ENCODE results near the gene ARHGAP15. TPM values are rescaled to one million over a fixed set of nuclear protein-coding genes. Genes with fewer than 3 reads are reported as not detected.

Gene ARHGAP15
- total and polyA plus RNA-seq, 4 donors, result 3.8 to 17.9 (median 13.2) TPM

DNA sequence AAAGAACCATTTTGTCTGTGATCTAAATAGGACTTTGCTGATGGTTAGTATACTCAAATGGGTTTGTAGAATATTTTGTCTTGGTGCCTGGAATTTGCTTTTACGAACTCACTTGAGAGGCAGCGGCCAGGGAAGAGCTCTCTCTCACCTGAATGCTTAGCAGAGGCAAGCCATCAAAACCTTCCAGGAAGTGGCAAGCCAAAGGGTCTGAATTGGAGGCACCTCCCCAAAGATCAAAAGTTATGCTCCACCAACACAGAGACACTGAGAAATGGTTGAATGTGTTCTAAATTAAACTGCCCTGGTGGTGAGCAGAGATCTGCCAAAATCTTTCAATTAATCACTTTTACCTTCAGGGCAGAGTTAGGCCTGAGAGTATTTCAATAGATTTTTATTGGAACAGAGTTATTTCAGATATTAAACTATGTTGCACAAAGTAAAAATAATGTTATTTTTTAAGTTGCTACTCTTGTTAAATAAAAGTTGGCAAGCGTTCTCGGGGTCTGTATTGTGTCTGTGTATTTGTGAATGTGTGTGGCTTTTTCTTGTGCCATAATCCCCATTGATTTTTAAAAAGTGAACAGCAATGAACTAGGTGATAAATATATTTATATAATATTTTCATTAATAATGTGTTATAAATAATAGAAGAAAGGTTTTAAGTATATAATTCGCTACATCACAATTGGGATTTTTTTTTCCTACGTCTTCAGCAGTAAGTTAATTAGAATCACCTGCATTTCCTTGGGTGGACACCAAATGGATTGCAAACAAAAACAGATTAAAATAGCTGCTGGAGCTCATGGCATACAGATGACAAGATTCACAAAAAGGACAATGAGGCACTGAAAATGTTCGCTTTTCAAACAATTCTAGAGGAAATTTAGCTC, 416.1 kb downstream of the ARHGAP15 start:
- no peak for DNase-seq (ENCODE audit: low spot score)
- TF ChIP-seq, protein P1, sequence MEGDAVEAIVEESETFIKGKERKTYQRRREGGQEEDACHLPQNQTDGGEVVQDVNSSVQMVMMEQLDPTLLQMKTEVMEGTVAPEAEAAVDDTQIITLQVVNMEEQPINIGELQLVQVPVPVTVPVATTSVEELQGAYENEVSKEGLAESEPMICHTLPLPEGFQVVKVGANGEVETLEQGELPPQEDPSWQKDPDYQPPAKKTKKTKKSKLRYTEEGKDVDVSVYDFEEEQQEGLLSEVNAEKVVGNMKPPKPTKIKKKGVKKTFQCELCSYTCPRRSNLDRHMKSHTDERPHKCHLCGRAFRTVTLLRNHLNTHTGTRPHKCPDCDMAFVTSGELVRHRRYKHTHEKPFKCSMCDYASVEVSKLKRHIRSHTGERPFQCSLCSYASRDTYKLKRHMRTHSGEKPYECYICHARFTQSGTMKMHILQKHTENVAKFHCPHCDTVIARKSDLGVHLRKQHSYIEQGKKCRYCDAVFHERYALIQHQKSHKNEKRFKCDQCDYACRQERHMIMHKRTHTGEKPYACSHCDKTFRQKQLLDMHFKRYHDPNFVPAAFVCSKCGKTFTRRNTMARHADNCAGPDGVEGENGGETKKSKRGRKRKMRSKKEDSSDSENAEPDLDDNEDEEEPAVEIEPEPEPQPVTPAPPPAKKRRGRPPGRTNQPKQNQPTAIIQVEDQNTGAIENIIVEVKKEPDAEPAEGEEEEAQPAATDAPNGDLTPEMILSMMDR (IDR thresholded peaks at IDR 0.05; ENCODE audit: low read depth, low read length, missing input control), result no peak
- TF ChIP-seq RAD21 (IDR thresholded peaks at IDR 0.05) (no peak), JUND (IDR thresholded peaks at IDR 0.05) (no peak), YY1 (IDR thresholded peaks at IDR 0.05) (no peak)
- Histone ChIP-seq H3K9me3 (ENCODE audit: control insufficient read depth in 4 of 4, low read length in 3 of 4) (no peaks in the 10 kb centered on the region), H3K4me1 (ENCODE audit: control insufficient read depth in 4 of 4, insufficient read depth in 4 of 4, low read length in 3 of 4) (no peaks in the 10 kb centered on the region), H3K27ac (ENCODE audit: low read depth in 1 of 2, low read length in 2 of 2) (no peak overlapping the region), H3K9ac (ENCODE audit: low read depth in 1 of 2, low read length in 2 of 2) (no peak overlapping the region), H3K36me3 (ENCODE audit: control insufficient read depth in 4 of 4, insufficient read depth in 3 of 4, low read depth in 1 of 4, low read length in 3 of 4) (no peaks in the 10 kb centered on the region), H3K4me3 (ENCODE audit: low read depth in 1 of 3, low read length in 3 of 3) (no peak overlapping the region), H3K27me3 (ENCODE audit: control insufficient read depth in 4 of 4, insufficient read depth in 4 of 4, low read length in 3 of 4) (no peaks in the 10 kb centered on the region)
- 88% methylated on average over 7 of the region's 7 CpGs for whole genome bisulfite sequencing

DNA sequence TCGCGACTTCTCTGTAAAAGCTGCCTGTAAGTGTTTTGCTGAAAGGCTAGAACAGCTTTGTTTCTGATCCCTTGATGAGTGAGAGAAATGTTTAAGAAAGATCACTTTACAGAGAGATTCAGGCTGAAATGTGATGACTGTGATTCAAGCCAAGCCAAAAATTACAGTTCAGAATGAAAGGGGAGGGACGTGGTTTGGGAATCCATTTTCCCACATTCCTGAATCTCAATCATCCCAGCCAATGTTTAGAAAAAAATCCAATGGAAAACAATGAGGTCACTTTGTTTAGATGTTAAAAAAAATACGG, 416.7 kb downstream of the ARHGAP15 start:
- Histone ChIP-seq H3K27me3 (ENCODE audit: control insufficient read depth in 4 of 4, insufficient read depth in 4 of 4, low read length in 3 of 4) (no peaks in the 10 kb centered on the region), H3K27ac (ENCODE audit: low read depth in 1 of 2, low read length in 2 of 2) (no peak overlapping the region), H3K4me3 (ENCODE audit: low read depth in 1 of 3, low read length in 3 of 3) (no peak overlapping the region), H3K9ac (ENCODE audit: low read depth in 1 of 2, low read length in 2 of 2) (no peak overlapping the region), H3K4me1 (ENCODE audit: control insufficient read depth in 4 of 4, insufficient read depth in 4 of 4, low read length in 3 of 4) (no peaks in the 10 kb centered on the region), H3K9me3 (ENCODE audit: control insufficient read depth in 4 of 4, low read length in 3 of 4) (no peaks in the 10 kb centered on the region), H3K36me3 (ENCODE audit: control insufficient read depth in 4 of 4, insufficient read depth in 3 of 4, low read depth in 1 of 4, low read length in 3 of 4) (no peaks in the 10 kb centered on the region)
- no peak for DNase-seq (ENCODE audit: low spot score)
- WGBS, result 75% methylated on average over 4 of the region's 4 CpGs
- TF ChIP-seq NR2F2 (IDR thresholded peaks at IDR 0.05) (no peak), EGR1 (IDR thresholded peaks at IDR 0.05; ENCODE audit: low read depth in 2 of 2) (no peak), TAF1 (conservative IDR thresholded peaks at IDR 0.05) (no peak)
- TF ChIP-seq, protein P2, sequence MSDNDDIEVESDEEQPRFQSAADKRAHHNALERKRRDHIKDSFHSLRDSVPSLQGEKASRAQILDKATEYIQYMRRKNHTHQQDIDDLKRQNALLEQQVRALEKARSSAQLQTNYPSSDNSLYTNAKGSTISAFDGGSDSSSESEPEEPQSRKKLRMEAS (IDR thresholded peaks at IDR 0.05), result no peak

DNA sequence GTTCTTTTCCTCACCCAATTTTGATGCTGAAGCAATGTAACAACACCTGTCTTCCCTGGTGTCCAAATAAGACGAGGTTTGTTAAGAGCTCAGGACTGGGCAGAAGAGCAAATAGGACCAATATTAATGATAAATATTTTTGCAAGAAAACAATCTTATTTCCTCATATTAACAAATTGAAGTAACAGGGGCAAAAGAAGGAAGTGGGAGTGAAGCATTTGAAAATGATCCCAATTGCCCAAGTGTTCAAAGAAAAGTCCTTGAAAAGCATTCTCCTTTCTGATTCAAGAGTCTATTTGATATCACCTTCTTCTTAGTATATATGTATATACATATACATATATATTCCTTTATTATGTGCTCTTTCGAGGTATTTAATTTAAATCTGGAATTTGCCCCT, 418.8 kb downstream of the ARHGAP15 start:
- Histone ChIP-seq H3K9ac (ENCODE audit: low read depth in 1 of 2, low read length in 2 of 2) (no peak overlapping the region), H3K4me3 (ENCODE audit: low read depth in 1 of 3, low read length in 3 of 3) (no peak overlapping the region), H3K27me3 (ENCODE audit: control insufficient read depth in 4 of 4, insufficient read depth in 4 of 4, low read length in 3 of 4) (no peaks in the 10 kb centered on the region), H3K36me3 (ENCODE audit: control insufficient read depth in 4 of 4, insufficient read depth in 3 of 4, low read depth in 1 of 4, low read length in 3 of 4) (no peaks in the 10 kb centered on the region), H3K4me1 (ENCODE audit: control insufficient read depth in 4 of 4, insufficient read depth in 4 of 4, low read length in 3 of 4) (no peaks in the 10 kb centered on the region), H3K9me3 (ENCODE audit: control insufficient read depth in 4 of 4, low read length in 3 of 4) (no peaks in the 10 kb centered on the region), H3K27ac (ENCODE audit: low read depth in 1 of 2, low read length in 2 of 2) (no peak overlapping the region)
- 38% methylated on average over 2 of the region's 2 CpGs for WGBS
- no peak for DNase-seq (ENCODE audit: low spot score)
- TF ChIP-seq, protein P2 (IDR thresholded peaks at IDR 0.05), result no peak
- TF ChIP-seq SP1 (IDR thresholded peaks at IDR 0.05) (no peak), EGR1 (IDR thresholded peaks at IDR 0.05; ENCODE audit: low read depth in 2 of 2) (no peak), HNF4G (IDR thresholded peaks at IDR 0.05) (no peak), RXRA (IDR thresholded peaks at IDR 0.05) (no peak), HNF4A (conservative IDR thresholded peaks at IDR 0.05) (no peak), YY1 (IDR thresholded peaks at IDR 0.05) (no peak), NR2F2 (IDR thresholded peaks at IDR 0.05) (no peak), JUND (IDR thresholded peaks at IDR 0.05) (no peak), FOXA2 (IDR thresholded peaks at IDR 0.05) (no peak), RAD21 (IDR thresholded peaks at IDR 0.05) (no peak)
- TF ChIP-seq, protein P3, sequence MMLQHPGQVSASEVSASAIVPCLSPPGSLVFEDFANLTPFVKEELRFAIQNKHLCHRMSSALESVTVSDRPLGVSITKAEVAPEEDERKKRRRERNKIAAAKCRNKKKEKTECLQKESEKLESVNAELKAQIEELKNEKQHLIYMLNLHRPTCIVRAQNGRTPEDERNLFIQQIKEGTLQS (IDR thresholded peaks at IDR 0.05), result no peak
- TF ChIP-seq, protein P1 (IDR thresholded peaks at IDR 0.05; ENCODE audit: low read depth, low read length, missing input control), result no peak
- TF ChIP-seq, protein P4, sequence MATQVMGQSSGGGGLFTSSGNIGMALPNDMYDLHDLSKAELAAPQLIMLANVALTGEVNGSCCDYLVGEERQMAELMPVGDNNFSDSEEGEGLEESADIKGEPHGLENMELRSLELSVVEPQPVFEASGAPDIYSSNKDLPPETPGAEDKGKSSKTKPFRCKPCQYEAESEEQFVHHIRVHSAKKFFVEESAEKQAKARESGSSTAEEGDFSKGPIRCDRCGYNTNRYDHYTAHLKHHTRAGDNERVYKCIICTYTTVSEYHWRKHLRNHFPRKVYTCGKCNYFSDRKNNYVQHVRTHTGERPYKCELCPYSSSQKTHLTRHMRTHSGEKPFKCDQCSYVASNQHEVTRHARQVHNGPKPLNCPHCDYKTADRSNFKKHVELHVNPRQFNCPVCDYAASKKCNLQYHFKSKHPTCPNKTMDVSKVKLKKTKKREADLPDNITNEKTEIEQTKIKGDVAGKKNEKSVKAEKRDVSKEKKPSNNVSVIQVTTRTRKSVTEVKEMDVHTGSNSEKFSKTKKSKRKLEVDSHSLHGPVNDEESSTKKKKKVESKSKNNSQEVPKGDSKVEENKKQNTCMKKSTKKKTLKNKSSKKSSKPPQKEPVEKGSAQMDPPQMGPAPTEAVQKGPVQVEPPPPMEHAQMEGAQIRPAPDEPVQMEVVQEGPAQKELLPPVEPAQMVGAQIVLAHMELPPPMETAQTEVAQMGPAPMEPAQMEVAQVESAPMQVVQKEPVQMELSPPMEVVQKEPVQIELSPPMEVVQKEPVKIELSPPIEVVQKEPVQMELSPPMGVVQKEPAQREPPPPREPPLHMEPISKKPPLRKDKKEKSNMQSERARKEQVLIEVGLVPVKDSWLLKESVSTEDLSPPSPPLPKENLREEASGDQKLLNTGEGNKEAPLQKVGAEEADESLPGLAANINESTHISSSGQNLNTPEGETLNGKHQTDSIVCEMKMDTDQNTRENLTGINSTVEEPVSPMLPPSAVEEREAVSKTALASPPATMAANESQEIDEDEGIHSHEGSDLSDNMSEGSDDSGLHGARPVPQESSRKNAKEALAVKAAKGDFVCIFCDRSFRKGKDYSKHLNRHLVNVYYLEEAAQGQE (IDR thresholded peaks at IDR 0.05), result no peak

Data from liver (tissue), 9 donors.